HG02623 (cell line): ENCODE measurements around the gene SLFN14.
"Not testable (repeated sequence)": the region's sequence is repeated elsewhere in the genome, so short reads cannot be mapped to it uniquely, and the experiment has no call there.

Experiments used
- ATAC-seq: cut with Tn5 transposase; IDR thresholded peaks from one replicate; pipeline ENCODE4 v1.9.1; 2021; ENCODE audit warnings: moderate library complexity; ENCODE audit not compliant: unreplicated experiment

SLFN14 gene

DNA sequence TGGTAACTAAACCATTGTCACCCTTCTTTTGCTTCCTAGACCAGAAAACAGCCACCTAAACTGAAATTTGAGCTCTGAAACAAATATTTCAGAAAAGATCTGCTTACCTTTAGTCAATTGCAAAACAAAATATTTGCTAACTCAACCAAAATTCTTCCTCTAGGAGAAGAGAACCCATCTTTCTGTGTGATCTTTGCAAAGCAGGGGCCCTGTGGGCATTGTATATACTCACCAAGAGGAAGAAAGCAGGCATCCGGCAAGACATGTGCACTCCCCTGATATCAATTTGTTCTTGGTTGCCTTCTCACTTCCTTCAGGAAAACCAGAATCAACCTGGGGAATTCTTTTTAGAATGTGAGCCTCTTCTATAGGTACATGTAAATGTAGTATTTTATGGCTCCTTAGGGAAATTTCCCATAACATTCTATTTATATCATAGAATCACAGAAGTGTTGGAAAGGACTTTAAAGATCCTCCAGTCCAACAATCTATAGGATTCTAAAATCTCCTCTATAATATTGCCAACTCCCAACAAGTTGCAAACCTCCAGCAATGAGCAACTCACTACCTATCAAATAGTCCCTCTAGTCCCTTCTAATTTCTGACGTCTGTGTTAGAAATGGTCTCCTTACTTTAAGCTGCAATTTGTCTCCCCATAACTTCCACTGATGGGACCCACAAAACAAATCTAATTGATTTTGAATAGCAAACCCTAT lies 966 bp downstream of the SLFN14 start:
- no peak for ATAC-seq

DNA sequence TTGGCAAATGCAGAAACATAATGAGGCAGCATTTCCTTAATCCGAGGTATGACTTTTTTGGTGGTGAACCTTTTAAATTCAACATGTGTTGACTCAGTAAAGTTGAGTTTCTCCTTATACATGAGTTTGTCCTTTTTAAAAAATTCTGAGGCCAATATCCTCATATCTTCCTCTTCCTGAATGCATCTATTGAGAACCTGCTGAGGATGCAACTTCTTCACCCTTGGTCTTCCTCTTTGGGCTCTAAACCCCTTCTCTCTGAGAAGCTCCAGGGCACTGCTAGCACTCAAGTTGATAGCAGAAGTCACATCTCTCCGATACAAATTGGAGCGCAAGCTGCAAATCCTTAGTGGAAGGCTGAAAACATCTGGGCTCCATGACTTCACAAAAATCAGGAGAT lies 3.3 kb downstream of the SLFN14 start:
- no peak for ATAC-seq

DNA sequence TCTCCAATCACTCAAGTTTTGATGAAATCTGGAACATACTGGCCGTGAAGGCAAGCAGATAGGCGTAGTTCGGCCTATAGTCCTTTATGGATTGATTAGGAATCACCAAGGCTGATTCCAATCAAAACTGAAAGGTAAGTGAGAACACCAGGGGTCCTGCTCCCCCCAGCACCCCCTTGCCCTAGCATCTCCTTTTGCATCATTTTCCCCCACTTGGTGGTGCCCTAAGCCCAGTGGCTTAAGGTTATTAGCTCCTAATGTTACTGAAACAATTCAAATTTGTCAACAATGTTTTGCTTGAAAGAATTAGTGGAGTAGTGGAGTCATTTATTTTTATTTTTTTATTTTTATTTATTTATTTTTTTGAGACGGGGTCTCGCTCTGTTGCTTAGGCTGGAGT lies 4.9 kb downstream of the SLFN14 start:
- ATAC-seq, result no peak

DNA sequence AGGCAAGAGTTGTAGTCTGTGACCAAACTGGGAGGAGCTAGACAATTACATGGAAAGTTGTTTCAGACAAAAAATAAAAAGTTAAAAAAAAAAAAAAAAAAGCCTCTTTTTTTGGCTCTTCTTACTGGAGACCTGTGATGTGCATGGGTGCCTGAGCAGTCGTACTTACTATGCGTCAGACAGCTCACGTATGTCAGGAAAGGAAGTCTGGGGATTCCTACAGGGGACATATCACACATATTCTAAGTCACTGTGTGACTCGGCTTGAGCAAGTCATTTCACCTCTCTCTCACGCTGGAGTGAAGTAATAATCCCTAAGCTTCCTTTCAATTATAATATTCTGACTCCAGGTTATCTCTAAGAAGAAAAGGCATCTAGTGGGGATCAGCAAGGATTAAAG lies 6.0 kb downstream of the SLFN14 start:
- ATAC-seq, result no peak

DNA sequence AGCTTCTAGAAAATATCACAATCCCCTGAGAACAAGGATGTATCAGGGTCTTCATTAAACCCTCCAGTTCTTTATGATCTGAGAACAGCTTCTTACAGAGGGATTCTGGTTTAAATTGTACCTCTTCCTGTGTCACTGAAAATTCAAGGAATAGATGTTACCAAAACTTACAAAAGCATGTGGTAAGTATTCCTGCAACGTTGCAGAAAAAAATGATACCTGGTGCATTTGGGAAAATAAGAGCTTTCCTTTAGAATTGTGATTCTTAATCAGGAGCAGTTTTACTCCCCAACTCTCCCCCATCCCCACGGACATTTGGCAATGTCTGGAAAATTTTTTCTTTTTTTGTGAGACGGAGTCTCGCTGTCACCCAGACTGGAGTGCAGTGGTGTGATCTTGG lies 7.3 kb downstream of the SLFN14 start:
- ATAC-seq, result no peak

DNA sequence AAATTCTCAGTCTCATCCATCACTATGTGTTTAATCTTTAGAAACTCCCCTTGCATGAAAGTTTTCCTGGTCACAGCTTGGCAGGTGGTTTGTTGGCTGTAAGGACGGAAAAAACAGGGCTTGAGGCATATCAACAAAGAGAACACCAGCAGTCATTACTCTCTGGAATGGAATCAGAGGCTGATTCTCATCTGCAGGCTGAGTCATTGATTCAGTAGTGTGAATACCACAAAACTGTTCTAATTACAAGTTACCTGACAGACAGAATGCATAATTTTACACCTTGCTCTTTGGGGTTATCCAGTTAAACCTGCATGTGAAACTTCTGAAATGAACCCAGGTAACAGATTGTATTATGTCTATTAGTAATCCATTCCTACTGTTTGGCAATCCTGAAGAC lies 11.6 kb downstream of the SLFN14 start:
- no peak for ATAC-seq

DNA sequence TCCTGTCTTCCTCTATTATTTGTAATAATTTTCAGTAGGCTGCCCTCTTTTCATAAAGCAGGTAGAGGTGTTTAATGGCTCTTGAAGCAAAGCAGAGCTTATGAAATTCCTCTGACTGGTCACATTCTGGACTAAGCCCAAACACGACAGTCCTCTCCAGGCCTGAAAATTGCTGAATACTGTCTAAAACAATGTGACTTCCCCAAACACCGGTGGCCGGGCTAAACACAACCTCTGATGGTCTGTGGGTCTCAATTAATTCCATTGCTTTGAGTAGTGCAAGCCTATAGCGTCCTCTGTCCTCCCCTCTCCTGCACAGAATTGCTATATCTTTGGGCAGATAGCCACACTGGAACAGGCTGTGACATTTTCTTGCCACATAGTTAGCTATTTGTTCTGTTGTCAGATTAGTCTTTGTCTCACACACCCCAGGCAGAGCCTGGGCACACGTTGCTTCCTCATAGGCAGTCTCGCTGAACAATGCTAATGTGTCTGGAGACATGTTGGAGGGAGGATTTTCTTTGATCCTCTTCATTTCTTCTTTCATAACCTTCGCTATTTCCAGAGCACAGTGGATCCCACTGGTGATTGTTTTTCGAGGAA lies 12.3 kb downstream of the SLFN14 start:
- ATAC-seq, result no peak

DNA sequence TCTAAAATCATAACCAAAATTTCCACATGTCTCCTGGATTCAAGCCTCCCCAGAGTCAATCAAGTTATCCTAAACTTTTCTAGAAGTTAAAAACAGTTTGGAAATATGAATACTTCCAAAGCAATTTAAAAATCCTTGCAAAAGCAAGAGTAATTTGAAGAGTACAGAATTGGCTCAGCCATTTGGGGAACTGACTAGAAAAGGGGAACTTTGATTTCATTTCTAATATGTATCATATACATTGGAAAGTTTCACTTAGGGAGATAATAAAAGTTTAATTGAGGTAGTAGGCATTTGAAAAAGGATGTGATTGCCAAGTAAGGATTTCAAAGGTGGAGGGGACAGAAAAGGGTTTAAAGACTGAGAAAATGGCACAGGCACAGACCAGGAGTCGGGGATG lies 14.1 kb downstream of the SLFN14 start:
- ATAC-seq, result no peak

DNA sequence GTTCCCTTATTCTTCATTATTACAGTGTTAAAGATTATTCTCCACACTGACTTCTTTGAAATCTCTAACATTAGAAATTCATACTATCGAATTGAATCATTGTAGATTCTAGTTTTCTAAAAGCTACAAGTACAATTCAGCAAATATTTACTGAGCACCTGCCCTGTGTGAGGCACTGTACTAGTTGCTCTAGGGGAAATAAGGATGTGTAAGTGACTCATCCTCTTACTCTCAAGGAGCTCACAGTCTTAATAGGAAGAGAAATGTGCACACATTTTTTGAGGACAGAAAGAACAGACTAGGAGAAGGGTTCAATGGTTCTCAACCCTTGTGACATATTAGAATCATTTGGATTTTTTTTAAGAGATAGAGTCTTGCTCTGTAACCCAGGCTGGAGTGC lies 15.5 kb downstream of the SLFN14 start:
- no peak for ATAC-seq

DNA sequence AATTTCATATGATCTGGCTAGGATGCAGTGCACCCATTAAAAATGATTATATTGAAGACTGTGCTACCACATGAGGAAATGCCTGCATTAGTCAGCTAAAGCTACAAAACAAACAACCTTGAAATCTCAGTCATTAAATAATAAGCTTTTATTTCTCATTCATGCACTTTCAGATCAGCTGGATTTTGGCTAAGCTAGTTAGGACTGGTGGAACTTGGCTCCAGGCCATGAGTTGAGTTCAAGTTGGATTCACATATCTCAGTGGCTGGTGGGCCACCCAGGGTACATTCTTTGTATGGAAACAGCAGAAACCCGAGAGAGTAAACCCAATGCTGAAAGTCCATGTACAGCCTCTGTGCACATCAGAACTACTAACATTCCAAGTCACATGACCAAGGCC lies 16.8 kb downstream of the SLFN14 start:
- ATAC-seq, result no peak

DNA sequence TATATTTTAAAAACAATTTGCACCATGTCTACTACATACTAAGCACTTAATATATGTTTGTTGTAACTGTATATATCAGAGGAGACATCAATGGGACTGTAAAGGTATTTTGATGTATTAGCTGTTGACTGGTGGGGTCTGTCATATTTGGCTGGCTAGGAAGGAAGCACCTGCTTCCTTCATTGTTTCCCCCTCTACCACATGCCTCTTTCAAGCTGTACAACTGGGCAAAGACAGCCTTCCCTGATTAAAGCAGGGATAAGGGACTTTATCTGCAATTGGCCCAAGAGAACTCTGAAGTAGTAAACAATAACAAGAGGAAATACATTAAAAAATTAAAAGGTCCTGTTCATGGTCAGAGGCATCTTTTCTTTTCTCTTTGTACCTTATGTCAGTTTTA lies 17.6 kb downstream of the SLFN14 start:
- ATAC-seq, result no peak

DNA sequence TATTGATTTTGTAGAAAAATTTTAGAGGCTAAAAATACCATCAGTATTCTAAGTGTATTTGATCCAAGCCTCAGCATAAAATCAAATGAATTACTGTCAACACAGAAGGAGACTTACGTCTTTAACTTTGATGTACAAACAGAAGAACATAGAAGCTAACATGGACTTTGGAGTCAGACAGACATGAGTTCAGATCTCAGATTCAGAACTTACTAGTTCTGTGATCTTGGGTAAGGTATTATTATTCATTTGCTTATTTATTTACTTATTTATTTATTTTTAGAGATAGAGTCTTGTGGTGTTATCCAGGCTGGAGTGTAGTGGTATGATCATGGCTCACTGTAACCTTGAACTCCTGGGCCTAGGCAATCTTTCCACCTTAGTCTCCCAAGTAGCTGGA lies 19.2 kb downstream of the SLFN14 start:
- ATAC-seq, result no peak

DNA sequence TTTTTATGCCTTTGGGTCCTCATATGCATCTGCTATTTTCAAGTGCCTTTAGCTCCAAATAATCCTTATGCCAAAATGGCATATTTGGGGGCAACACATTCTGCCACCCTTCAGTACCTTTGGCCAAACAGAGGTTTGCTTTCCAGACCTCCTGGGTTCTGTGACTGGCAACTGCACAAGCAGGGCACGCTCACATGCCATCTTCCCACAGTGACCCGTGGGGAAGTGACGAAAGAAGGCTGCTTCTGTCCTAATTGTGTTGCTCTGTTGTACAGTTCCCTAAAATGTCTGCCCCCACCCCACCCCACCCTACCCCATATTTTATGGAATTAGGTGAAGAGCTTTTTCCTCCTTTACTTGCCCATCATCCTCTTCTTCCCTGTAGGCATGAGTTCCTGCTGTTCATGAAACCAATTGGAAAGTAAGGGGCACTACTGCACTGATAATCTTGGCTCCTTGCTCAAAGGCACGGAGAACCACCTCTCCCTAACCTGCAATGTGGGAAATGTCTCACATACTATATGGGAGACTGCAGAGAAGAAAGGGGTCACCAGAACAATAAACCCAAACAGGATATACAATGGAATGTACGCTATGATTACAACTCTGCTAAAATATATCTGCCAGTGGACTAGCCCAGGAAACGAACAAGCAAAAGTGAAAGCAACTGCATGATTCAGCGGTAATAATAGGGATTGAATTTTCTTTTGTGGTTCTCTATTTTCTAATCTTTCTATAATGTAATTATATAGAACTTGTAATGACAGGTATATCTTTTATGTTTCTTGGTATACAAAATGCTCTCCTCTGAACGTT lies 19.8 kb downstream of the SLFN14 start:
- no peak for ATAC-seq

DNA sequence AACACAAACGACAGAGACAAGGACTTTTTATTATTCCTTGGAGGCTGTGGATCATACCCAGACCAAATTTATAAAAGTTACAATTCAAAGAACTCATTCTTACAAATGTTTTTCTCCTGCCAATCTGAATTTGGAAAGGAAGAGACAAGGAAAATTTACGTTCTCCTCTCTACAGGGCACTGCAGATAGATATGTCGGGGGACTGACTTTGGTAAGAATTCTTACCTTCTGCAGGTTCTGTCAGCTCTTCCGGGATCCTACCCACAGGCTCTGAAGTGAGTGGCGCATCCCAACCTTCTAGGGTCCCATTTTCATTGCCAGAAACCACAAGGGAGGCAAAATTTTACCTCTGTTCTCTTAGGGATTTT lies 21.0 kb downstream of the SLFN14 start:
- no peak for ATAC-seq

DNA sequence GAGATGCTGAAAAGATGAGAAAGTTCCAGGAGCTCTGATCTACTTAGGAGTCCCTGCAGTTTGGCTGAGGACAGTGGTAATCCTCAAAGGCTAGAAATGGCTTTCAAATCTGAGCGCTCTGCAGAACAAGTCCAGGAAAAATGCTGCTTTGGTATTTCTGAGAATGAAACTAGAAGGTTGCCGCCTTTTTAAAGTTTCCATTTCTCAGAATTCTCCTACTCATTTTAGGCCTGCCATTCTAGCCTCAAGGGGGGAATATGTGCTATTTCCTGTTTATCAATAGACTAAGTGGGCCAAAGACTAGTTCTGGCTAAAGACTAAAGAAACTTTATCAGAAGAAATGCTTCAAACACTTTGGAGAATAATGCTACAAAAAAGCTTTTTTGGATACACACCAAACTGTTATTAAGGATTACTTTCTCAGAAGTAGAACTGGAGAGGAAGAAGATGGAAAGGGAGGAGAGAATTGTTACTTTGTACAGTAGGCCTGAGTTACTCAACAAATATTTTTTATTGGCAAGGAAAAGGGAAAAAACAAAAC lies 22.9 kb downstream of the SLFN14 start, which contains the start of gene SLFN12L:
Gene SLFN12L (minus strand): TSS at position 78 of the 541 bp plus-strand sequence. CDS start 15,314 bp downstream, outside the sequence.
- ATAC-seq, result no peak

DNA sequence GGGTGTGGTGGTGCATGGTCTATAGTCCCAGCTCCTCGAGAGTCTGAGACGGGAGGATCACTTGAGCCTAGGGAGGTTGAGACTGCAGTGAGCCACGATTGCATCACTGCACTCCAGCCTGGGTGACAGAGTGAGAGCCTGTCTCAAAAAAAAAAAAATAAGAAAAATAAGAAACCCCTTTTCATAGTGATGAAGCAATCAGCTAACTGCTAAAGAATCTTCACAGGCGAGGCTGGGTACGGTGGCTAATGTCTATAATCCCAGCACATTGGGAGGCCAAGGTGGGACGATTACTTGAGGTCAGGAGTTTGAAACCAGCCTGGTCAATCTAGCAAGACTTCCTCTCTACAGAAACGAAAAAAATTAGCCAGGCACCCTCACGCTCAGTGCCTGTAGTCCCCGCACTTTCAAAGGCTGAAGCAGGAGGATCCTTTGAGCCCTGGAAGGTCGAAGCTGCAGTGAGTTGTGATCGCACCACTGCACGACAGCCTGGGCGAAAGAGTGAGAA lies 23.9 kb downstream of the SLFN14 start:
- ATAC-seq, result no peak

DNA sequence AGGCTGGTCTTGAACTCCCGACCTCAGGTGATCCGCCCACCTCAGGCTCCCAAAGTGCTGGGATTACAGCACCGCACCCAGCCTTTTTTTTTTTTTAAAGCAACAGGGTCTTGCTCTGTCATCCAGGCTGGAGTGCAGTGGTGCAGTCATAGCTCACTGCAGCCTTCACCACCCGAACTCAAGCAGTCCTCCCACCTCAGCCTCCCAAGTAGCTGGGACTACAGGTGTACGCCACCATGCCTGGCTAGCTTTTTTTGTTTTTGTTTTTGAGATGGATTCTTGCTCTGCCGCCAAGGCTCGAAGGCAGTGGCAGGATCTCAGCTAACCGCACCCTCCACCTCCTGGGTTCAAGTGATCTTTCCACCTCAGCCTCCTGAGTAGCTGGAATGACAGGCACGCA lies 25.2 kb downstream of the SLFN14 start:
- ATAC-seq, result not testable (repeated sequence)

DNA sequence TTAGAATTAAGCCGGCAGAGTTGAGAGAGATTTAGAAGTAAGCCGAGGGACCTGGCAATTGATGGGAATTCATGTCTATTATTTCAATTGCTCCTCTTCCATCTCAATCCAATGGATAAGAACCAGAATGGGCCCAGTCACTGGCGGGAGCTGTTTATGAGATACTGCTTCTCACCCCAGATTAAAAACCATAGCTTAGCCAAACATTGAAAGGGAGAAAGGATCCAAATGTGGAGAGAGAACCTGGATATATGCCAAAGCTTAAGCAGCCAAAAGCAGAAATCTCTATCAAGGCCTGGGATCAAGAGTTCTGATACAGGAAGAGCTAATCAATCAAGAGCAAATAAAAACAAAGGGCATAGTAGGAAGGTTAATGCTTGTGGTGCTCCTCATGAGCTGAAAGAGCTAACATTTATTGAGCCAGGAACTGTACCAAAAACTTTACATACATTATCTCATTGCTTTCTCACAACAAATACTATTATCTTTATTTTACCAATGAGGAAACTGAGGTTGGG lies 26.0 kb downstream of the SLFN14 start:
- no peak for ATAC-seq

DNA sequence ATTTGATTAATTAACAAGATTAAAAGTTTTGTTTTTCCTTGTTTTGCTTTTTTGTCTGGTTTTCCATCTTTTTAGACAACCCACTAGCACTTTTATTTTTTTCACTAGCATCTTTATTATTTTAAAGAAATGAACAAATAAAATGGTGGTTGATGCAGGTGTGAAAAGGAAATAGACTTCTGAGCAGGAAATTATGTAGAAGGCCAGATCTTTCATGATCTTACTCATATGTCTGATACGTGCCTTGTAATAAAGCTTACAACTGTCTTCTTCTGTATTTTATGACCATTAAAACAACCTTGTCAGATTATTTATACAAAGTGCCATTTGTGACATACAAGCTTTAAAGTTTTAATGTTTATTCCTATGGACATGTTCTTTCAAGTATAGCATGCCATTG lies 29.5 kb downstream of the SLFN14 start:
- no peak for ATAC-seq

DNA sequence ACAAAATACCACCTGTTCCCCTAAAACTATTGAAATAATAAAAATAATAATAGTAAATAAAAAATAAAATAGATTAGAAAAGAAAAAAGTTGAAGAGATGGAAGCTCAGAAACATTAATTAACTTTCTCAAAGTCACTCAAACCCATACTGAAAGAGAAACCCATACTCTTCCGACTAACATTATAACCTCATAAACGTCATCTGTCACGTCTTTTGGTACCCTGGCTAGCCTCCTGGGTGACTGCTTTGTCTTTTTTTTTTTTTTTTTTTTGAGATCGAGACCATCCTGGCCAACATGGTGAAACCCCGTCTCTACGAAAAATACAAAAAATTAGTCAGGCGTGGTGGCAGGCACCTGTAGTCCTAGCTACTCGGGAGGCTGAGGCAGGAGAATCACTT lies 30.8 kb downstream of the SLFN14 start:
- no peak for ATAC-seq

DNA sequence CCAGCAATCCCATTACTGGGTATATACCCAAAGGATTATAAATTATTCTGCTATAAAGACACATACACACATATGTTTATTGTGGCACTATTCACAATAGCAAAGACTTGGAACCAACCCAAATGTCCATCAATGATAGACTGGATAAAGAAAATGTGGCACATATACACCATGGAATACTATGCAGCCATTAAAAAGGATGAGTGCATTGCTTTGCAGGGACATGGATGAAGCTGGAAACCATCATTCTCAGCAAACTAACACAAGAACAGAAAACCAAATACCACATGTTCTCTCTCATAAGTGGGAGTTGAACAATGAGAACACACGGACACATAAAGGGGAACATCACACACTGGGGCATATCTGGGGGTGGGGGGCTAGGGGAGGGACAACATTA lies 31.3 kb downstream of the SLFN14 start:
- ATAC-seq, result not testable (repeated sequence)
